ENCODE data around the gene TCF12.
"Not testable (repeated sequence)": the region's sequence is repeated elsewhere in the genome, so short reads cannot be mapped to it uniquely, and the experiment has no call there.

TCF12 gene

DNA sequence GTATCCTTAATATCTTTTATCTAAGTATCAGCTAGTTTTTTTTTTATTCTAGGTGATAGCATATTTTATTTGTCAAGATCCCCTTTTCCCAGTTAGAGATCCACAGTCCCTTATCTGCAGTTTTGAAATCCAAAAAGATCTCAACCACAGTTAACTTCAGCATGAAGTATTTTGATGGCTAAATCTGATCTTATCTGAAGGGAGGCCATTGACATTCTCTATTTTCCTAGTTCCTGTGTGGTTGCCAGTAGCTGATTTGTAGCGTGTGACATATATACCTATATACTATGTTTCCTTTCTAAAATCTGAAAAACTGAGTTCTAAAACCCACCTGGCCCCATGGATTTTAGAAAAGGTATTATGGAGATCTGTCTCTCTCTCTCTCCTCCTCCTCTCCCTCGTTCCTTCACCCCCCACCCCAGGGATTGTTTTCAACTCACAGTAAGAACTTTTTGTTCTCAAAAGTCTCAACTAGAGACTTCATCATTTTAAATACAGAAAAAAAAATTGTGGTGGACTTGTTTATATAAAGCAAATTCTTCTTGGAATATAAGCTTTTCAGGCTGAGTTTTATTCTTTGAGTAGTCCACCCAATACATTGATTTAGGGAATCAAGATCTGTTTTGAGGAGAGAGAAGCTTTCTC lies 12.3 kb downstream of the TCF12 start:
- in situ Hi-C loops (cut with MboI; ENCODE audit: low sequenced_read_pairs, unreplicated experiment): no loop called here
- TF ChIP-seq, protein P1, sequence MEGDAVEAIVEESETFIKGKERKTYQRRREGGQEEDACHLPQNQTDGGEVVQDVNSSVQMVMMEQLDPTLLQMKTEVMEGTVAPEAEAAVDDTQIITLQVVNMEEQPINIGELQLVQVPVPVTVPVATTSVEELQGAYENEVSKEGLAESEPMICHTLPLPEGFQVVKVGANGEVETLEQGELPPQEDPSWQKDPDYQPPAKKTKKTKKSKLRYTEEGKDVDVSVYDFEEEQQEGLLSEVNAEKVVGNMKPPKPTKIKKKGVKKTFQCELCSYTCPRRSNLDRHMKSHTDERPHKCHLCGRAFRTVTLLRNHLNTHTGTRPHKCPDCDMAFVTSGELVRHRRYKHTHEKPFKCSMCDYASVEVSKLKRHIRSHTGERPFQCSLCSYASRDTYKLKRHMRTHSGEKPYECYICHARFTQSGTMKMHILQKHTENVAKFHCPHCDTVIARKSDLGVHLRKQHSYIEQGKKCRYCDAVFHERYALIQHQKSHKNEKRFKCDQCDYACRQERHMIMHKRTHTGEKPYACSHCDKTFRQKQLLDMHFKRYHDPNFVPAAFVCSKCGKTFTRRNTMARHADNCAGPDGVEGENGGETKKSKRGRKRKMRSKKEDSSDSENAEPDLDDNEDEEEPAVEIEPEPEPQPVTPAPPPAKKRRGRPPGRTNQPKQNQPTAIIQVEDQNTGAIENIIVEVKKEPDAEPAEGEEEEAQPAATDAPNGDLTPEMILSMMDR (IDR thresholded peaks at IDR 0.05; ENCODE audit: borderline replicate concordance, control extremely low read depth, extremely low read depth, insufficient read depth, missing control alignments): no peak
- no peak for DNase-seq (ENCODE audit: low spot score)

DNA sequence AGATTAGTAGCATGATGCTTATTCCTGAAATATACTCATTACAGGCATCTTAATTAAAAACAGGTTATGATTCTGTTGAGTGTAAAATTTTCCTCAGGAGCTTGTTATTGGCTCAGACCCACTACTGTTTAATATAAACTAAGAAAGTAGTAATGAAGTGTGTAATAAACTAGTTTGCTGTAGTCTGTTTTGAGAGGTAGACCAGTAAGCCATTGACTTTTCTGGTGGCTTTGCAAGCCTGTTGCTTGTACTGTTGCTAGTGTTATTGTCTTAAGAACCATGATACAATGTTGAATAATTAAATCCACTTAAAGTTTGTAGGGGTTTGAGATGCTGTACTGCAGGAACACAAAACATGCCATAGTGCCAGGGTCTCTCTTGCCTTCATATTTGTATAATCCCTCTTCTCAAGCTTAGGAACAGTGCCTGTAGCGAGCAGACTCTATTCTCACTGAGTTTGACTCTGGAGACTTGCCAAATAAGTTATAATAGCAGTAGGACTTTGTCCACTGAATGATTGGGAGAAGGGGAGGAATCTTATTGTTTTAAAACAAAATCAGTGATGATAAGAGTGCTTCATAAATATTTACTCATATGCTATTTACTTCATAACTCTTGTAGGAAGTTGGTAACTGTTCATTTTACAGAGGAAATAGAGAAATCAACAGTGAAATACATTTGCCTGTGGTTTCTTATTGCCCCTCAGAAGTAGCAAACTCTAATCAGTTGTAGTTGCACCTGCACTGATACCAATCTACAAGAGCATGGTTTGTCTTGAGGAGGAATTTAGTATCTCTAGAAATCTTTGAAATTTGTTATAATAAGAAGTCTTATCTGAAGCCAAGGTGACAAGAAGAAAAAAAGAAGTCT lies 13.4 kb downstream of the TCF12 start:
- in situ Hi-C loops (cut with MboI; ENCODE audit: low sequenced_read_pairs, unreplicated experiment): no loop called here
- no peak for DNase-seq (ENCODE audit: low spot score)

DNA sequence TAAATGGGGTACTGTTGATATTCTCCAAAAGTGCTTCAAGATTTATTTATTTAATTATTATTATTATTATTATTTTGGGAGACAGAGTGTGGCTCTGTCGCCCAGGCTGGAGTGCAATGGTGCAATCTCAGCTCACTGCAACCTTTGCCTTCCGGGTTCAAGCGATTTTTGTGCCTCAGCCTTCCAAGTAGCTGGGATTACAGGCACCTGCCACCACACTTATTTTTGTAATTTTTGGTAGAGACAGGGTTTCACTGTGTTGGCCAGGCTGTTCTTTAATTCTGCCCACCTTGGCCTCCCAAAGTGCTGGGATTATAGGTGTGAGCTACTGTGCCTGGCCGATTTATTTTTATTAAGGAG lies 14.0 kb downstream of the TCF12 start:
- DNase-seq (ENCODE audit: low spot score); in situ Hi-C loops (cut with MboI; ENCODE audit: low sequenced_read_pairs, unreplicated experiment): not testable (repeated sequence)

More for the DNA sequence above, 13.4 kb downstream of the TCF12 start:
- TF ChIP-seq, protein P1 (IDR thresholded peaks at IDR 0.05; ENCODE audit: borderline replicate concordance, control extremely low read depth, extremely low read depth, insufficient read depth, missing control alignments): no peak

DNA sequence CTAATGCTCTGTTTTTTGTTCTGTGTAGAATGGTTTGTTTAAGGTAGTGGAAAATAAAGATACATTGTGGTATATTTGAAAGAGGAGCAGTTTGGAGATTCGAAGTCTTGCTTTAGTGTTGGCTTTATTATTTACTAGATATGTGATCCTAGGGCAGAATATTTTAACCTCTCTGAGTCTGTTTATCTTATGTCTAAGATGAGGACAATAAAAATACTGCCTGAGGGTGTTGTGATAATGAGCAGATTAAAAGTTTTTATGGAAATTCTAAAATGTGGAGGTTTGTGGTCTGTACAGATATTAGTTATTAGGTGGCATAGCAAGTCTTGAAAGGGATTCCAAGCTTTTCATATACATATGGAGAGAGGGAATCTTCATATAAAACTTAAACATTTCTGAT lies 15.0 kb downstream of the TCF12 start:
- DNase-seq (ENCODE audit: low spot score): no peak
- TF ChIP-seq, protein P1 (IDR thresholded peaks at IDR 0.05; ENCODE audit: borderline replicate concordance, control extremely low read depth, extremely low read depth, insufficient read depth, missing control alignments): no peak
- in situ Hi-C loops (cut with MboI; ENCODE audit: low sequenced_read_pairs, unreplicated experiment): no loop called here

DNA sequence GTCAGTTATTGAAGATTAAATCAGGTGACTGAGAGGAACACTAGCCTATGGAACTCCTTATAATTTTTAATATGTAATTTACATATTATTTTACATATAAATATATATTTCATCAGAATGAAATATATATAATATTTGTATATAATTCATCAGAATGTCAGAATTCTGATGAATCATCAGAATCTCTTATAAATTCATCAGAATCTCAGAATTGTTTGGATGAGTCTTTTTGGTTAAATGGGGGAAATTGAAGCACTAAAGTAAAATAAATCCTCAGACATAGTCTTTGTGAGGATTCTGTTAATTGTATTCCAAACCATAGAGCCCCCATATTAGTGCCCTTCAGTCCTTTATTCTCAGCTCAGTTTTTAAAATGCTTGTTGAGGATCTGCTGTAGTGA lies 15.4 kb downstream of the TCF12 start:
- DNase-seq (ENCODE audit: low spot score): no peak
- in situ Hi-C loops (cut with MboI; ENCODE audit: low sequenced_read_pairs, unreplicated experiment): no loop called here

DNA sequence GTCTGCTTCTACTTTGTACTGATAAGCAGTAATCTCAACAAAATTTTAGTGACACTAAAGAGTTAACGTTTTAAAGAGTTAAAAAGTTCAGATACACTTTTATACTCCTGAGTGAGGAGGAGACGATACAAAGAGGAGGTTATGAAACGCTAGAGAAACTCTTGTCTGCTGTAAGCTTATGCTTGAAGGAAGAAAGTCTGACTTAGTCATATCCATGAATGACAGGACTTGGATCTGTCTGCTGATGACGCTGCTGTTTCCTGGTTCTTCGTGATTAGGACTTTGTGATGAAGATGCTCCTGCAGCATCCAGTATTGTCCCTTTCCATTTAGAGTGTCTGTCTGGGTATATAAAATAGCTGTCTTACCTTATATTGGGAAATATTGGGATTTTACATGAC lies 15.8 kb downstream of the TCF12 start:
- TF ChIP-seq, protein P1 (IDR thresholded peaks at IDR 0.05; ENCODE audit: borderline replicate concordance, control extremely low read depth, extremely low read depth, insufficient read depth, missing control alignments): no peak
- DNase-seq (ENCODE audit: low spot score): no peak
- in situ Hi-C loops (cut with MboI; ENCODE audit: low sequenced_read_pairs, unreplicated experiment): no loop called here

More for the DNA sequence above, 15.4 kb downstream of the TCF12 start:
- TF ChIP-seq, protein P1 (IDR thresholded peaks at IDR 0.05; ENCODE audit: borderline replicate concordance, control extremely low read depth, extremely low read depth, insufficient read depth, missing control alignments): no peak

DNA sequence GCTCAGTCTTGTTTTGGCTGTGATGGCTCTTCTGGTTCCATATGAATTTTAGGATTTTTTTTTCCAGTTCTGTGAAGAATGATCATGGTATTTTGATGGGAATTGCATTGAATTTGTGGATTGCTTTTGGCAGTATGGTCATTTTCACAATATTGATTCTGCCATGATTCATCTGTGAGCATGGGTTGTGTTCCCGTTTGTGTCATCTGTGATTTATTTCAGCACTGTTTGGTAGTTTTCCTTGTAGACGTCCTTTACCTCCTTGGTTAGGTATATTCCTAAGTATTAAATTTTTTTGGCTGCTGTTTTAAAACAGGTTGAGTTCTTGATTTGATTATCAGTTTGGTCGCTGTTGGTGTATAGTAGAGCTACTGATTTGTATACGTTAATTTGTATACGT lies 18.5 kb downstream of the TCF12 start:
- in situ Hi-C loops (cut with MboI; ENCODE audit: low sequenced_read_pairs, unreplicated experiment): no loop called here
- DNase-seq (ENCODE audit: low spot score): no peak
- TF ChIP-seq, protein P1 (IDR thresholded peaks at IDR 0.05; ENCODE audit: borderline replicate concordance, control extremely low read depth, extremely low read depth, insufficient read depth, missing control alignments): no peak
